NCI-H82 (cell line): ENCODE measurements around the gene TESPA1.
A peak's percentile ranks its signal among the peaks of the same experiment; 100 is the strongest.

Source experiments
- DNase-seq: peaks from one replicate; lab custom pipeline; 2025; lab: John Stamatoyannopoulos, UW

TESPA1 gene

DNA sequence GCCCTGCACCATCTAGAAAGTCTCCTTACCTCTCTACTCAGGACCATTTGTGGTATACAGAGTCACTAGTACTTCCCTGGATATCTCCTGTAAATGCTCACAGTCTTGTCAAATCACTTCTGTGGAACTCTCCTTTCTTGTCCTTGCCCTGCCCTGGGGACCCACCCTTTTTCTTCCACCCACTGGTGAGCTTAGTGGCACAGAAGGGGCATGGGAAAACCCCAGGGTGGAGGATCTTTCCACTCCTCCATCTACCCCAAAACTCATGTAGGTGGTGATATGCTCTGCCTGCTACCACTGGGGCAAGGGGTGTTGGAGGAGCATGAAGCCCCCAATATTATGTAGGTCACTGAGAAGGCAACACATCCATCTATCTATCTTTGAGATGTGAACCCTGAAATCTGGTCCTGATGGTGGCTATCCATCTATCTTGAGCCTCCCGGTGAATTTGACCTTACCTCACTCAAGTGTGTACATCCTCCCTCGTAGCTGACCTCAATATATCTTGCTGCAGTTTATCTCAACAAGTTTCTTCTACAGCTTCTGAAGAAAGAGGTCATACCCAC, 943 bp downstream of the TESPA1 start:
- no peak for DNase-seq

DNA sequence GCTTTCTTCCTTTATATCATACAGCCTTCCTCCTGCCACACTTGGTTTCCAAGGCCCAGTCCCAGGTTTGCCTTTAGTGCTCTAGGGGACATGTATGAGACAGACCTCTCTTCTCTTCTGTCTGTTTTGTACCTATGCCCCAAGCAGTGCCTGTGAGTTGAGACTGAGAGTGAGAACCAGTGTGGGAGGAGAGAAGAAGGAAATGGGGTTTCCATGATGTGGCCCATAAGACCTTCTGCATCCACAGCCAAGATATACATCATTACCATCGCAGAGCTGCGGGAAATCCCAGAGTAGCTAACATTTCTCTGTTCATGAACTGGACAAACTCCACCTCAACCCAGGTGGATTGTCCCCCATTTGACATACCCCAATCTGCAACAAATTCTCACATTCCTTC, 2.8 kb downstream of the TESPA1 start:
- no peak for DNase-seq

GRCh38 chr12:54980341-54980740, 4.2 kb downstream of the TESPA1 start:
- DNase-seq = no peak

DNA sequence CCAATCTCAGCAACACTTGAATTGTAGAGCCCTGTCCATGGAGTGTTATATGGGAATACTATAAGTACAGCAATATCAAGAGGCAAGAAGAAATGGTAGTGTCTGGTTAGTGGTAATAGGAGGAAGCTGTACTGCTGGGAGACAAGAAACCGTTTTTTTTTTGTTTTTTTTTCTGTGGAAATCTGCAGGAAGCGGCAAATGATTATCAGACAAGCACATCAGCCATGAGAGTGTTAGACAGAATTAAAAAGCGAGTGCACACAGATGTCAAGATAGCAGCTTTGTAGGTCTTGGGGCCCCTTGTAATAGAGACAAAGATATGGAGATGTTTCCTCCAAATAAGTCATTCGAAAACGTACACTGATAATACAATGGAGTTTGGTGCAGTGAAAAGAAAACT, 6.7 kb downstream of the TESPA1 start:
- no peak for DNase-seq

GRCh38 chr12:54977155-54977554, 7.4 kb downstream of the TESPA1 start:
- no peak for DNase-seq

DNA sequence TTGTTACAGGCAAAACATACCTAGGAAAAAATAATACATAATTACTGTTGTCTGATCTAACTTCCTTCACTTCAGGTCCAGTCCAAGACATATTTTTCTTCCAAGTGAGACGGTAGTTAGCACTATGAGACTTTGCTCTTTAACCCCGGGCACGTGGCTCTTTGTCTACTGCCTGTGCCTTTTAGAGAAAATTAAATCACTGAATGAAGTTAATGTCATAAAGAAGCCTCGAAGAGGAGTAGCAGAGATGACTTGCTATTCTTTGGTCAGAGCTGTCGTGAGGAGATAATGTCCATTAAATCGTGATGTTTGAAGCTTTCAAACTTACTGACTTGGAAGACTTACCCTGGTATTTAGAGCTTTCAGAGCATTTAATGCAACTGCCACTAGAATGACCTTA, 8.7 kb downstream of the TESPA1 start:
- DNase-seq = no peak

DNA sequence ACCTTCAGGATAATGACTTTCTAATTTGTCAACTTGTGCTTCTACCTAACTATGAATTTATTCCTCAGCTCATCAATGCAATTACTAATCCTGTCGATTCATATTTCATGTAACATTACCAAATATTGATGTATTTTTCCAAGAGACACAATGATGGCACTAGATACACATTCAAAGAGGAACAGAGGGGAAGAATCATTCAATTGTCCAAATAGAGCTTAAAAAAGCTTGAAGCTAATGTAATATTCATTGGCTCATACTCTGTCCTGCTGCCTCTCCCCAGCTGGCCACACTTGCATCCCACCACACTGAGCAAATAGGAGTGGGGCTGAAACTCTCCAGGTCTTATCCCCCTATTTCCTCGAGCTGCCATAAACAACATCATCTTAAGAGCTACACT, 9.3 kb downstream of the TESPA1 start:
- no peak for DNase-seq

- no peak for DNase-seq
Observed at GRCh38 chr12:54974279-54974678, 10.3 kb downstream of the TESPA1 start.

- DNase-seq = no peak
Observed at GRCh38 chr12:54973556-54973955, 11.0 kb downstream of the TESPA1 start.

DNA sequence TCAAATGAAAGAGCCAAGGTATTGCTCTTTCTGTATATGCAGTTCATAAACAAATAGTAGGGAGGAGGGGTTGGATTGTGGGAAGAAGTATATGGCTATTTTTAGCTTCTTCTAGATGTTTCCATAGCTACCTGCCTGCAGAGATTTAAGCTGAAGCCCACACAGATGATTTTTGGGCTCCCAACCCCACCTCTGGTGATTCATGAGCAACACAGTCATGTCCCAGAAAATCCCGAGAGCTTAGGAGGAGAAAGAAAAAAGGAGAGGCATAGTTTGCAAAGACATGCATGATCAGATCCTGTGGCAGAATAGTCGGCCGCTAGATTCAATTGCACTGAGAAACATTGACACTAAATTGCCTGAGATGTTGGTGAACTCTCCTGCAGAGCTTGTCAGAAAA, 13.8 kb downstream of the TESPA1 start:
- no peak for DNase-seq

DNA sequence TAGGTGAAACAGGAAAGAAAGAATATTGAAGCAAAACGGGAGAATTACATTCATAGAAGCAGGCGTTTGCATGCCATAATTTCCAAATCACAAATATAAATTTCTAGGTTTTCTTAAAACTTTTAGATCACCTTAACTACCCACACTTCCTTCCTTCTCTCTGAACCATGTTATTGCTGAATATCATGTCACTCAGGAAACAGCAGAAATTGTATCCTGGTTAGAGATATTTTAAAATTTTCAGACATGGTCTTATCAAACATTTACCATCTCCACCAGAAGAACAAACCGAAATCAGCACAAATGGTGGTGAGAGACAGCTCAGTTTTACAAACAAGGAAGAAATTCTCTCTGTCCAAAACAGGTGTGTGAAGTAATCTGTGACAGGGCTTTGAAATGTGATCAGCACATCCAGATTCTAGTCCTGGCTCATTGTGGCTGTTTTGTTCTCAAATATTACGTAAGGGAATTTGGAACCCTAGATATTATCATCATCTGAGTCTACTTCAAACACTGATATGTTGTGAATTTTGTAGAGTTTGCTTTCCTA, 16.3 kb downstream of the TESPA1 start:
- DNase-seq = no peak

- no peak for DNase-seq
Observed at GRCh38 chr12:54967461-54967860, 17.1 kb downstream of the TESPA1 start.

GRCh38 chr12:54961190-54961589, 23.4 kb downstream of the TESPA1 start:
- no peak for DNase-seq

GRCh38 chr12:54959291-54960018, 25.1 kb downstream of the TESPA1 start:
- DNase-seq = no peak

- peak; percentile 85 for DNase-seq
Observed at GRCh38 chr12:54958048-54958658, 26.4 kb downstream of the TESPA1 start.

- no peak for DNase-seq
Observed at GRCh38 chr12:54956818-54957641, 27.5 kb downstream of the TESPA1 start.

DNA sequence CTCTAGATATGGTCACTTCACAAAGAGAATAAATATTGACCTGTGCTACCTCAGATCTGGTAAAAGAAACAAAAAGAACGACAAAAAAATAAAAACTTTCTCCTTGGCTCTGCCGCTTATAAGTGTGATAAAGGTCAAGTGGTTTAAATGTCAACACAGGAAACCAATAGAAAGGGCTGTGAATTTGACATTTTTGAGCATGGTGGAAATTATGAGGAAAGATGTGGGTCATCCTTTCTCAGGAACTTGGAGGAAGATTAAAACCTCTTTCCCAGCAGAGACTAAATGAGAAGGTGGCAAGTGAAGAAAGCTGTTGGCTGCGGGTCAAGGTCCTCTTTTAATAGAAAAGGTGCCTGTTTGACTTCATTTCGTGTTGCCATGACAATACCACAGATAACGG, 28.2 kb downstream of the TESPA1 start:
- no peak for DNase-seq

DNA sequence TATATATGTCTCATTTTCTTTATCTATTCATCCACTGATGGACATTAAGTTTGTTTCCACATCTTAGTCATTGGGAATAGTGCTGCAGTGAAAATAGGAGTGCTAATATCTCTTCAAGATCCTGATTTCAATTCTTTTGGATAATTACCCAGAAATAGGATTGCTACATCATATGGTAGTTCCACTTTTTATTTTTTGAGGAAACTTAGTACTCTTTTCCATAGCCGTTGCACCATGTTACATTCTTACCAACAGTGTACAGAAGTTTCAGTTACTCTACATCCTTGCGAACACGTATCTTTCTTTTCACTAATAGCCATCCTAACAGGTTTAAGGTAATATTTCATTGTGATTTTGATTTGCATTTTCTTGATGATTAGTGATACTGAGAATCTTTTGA, 29.8 kb downstream of the TESPA1 start:
- no peak for DNase-seq

DNA sequence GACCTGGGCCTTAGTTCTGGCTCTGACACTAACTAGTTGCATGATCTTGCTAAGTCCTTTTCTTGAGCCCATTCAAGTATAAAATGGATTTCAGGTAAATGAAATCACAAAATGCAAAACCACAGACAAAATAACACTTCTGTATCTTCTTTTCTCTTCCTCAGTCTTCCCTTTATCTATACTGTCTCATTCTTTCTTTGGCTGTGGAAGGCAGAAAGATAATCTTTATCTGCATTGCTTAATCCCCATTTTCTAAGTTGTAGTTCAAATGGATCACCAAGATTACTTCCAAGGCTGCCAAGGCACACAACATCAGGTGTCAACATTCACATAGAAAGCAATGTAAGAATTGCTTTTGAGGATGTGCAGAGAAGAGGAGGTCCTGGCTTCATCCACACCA, 30.3 kb downstream of the TESPA1 start:
- peak; percentile 45 for DNase-seq

- DNase-seq = peak; percentile 10
Observed at GRCh38 chr12:54950071-54950727, 34.4 kb downstream of the TESPA1 start.

- DNase-seq = no peak
Observed at GRCh38 chr12:54949073-54949711, 35.4 kb downstream of the TESPA1 start.
